NCI-H187 (cell line): ENCODE results near the gene KLHL6.

ENCODE experiments used
- DNase-seq, 2 experiments: peaks; one replicate each; lab custom pipeline; 2025; lab: John Stamatoyannopoulos, UW

The KLHL6 gene

DNA sequence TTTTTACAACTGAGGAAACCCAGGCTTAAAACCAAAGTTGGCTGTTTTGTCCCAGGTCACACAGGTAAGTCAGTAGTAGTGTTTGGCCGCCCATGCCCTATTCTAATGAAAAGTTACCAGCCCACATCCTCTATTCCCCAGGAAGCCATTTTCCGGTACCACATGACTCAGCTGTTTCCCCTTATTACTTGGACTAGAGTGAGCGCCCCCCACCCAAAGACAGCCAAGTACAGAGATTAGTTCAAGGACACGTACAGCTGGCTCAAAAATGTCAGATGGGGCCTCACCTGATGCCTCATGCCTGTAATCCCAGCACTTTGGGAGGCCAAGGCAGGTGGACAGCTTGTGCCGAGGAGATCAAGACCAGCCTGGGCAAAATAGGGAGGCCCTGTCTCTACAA, 8.5 kb upstream of the KLHL6 start:
- no peak for DNase-seq

DNA sequence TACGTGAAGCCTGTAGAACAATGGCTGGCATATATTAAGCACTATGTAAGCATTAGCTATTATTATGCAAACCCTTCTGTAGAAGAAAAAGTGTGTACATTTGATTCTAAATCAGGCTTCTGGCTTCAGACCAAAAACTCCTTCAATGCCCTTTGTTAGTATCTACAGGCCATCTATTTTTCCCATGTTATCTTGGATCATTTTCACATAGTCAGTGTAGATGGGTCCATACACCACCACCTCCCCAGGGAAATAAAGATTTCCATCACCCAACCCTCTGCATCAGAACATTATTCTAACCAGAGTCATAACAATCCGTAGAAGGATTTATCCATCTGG, 8.0 kb upstream of the KLHL6 start:
- DNase-seq = no peak

DNA sequence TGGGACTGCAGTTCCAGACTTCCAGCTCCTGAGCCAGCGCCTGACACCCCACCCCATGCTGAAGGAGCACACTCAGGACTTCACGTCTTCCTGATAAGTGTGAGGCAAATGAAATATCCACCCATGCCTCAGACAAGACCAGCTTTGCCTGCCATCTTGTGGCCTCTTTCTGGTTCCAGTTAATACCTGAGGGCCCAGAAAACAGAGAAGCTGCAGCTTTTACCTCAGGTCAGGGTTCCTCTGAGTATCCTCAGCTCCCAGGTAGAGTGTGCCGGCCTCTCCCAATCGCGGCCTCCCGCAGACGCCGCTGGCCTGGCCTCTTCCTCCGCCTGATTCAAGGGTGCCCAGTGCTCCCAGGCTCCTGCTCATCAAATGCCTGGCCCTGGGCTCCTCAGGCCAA, 5.1 kb upstream of the KLHL6 start:
- DNase-seq = no peak

DNA sequence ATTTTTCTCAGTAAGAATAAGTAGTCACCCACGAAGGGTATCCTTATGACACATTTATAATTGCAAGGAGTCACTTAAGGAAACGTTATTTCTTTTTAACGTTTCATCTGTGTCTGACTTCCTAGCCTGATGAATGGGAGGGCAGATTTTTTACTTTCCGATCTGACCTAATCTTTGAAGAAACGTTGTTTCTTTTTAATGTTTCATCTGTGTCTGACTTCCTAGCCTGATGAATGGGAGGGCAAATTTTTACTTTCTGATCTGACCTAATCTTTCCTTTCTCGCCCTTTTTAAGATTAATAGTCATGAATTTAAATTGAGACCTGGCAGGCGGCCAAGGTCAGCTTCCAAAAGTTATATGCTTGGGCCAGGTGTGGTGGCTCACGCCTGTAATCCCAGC, 3.0 kb upstream of the KLHL6 start:
- DNase-seq = no peak

DNA sequence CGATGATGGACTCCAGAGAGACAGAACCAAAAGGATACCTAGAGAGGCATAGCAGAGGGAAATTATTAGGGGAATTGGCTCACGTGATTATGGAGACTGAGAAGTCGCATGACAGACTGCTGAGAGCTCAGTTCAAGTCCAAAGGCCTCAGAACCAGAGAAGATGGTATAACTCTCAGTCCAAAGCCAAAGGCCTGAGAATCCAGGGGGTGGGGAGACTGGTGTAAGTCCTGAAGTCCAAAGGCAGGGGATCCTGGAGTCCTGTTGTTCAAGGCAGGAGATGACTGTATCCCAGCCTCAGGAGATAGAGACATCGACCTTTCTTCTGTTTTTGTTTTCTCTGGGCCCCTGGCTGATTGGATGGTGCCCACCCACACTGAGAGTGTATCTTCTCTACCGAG, 1.2 kb upstream of the KLHL6 start:
- DNase-seq = no peak

DNA sequence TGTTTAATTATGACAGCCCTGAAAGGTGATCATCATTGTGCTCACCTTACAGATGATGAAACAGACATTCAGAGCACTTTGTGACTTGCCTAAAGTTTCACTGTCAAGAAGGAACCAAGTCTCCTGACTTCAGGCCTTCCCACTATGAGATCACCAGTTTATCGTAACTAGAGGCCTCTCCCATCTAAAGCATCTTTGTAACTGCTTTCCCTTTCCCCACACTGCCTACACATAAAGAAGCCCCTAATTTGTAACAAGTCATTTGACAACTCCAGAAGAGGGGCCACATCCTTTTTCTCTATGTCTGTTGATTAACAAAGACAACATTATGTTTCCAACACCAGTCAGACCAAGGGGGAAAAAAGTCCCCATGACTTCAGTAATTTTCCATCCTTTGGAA, 1.1 kb downstream of the KLHL6 start:
- DNase-seq = no peak

DNA sequence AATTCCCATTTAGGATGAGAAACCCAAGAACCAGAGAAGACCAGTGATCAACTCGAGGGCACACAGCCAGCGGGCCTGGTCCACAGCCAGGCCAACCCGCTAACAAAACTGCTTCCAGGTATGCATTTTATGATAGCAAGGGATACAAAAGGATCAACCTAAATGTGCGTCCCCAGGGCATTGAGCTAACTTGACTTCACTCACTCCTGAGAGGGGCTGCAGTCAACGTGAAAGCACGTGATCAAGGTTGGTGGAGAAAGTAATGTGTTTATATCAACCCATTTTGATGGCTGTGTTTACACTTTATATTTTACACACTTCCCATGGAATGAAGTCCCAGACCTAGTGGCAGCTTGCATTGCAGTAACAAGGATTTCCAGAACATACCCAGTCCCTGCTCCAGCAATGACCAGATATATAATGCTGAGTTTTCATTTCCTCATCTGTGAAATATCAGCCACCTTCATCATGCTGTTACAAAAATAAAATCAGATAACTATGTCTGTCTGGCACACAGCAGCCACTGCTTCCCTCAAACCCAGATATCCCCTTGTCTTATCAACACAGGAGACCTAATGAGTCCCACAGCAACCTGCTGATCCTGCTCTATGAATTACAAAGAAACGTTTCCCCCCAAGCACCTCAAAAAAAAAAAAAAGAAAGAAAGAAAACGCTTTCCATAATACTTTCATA, 2.0 kb downstream of the KLHL6 start:
- no peak for DNase-seq

DNA sequence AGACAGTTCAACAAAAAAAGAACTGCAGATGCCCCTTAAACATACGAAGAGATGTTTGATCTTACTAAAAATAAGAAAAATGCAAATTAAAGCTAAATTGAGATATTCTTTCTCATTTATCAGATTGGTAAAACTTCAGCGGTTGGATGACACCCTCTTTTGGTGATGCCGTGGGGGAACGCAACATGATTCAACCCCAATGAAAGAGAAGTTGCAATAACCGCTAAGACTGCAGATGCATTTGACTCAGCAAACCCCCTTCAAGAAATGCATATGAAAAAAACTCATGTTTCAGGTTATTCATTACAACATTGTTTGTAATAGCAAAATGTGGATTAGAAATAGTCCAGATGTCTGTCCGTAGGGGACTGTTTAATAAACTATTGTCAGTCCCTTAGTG, 3.6 kb downstream of the KLHL6 start:
- no peak for DNase-seq

DNA sequence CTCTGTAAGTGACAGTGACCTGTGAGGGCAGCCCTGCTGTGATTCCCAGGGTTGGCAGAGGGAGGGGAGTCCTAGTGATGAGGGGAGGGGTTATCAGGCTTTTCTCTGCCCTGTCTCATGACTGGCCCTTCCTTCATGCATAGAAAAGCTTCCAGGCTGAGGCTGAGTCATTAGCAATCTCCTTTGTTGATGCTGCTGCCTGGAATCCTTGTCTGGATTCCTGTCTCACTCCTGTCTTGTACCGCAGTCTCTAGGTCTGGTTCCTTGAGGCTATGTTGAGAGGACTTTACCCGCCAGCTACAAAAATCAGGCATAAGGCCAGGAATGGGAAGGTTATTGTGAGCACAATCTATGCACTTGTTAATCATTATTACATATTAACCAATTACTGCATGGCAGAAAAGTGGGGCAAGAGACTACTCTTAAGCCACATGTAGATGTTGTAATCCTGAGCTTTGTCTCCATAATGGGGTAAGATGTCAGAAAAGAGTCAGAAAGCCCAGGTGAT, 7.2 kb downstream of the KLHL6 start:
- DNase-seq = no peak

DNA sequence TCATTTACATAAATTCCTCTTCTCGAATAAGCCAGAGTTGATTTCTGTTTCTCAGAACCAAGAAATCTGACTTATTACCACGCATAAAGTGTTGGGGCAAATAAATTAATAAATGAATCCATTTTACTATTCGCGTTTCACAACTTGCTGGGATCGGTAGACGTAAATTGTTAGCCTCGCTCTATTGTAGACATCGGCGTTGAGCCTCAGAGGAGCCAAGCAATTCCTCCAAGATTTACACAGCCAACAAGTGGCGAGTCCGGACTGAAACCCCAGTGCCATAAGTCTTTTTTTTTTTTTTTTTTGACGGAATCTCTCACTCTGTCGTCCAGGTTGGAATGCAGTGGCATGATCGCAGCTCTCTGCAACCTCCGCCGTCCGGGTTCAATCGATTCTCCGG, 8.9 kb downstream of the KLHL6 start:
- no peak for DNase-seq

DNA sequence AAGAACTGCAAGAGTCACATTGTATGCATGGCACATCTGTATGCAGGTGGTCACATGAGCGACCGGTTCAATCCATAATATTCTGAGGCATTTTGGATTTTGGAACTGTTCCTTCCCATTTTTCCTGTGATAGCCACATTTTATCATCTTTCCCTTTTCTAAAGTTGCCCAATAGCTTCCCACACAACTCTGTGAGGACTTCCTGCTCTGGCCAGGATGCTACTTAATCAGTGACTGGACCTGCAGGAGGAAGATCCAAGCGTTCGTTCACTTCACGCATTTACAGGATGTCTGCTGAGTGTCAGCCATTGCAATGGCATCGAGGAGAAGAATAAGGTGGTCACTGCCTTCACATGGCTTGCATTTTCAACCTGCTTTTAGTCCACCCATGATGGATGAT, 9.8 kb downstream of the KLHL6 start:
- DNase-seq = no peak

DNA sequence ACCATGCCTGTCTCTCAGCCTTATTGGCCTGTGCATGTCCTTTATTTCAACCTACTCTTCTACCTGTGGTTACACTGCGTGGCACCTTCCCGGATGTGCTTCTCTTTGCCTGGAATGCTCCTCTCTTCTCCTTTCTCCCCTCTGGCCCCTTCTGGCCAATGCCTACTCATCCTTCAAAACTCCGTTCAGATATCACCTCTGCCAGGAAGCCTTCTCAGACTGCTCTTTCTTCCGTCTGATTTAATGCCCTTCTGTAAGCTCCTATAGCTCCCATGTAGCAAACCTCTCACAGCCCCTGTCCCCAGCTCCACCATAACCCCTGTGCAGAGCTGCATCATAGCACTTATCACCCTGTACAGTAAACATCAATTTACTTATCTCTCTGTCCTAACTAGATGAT, 13.2 kb downstream of the KLHL6 start:
- DNase-seq = no peak

DNA sequence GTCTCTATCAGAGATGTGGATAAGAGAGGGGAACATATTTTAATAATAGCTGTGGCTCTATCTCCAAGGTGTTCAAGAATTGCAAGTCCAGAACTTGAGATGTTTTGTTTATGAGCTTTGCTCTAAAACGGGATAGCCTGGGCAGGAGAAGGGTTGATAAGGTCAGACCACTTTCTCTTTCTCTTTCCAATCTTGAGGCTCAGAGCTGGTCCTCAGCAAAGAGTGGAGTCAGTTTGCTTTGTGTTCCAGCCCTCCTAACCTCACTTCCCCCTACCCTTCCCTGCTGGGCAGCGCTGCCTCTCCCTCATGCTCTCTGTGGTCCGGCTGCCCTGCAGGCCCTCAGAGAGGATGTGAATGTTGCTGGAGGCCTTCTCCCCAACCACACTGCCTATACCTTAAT, 13.8 kb downstream of the KLHL6 start:
- DNase-seq = no peak

DNA sequence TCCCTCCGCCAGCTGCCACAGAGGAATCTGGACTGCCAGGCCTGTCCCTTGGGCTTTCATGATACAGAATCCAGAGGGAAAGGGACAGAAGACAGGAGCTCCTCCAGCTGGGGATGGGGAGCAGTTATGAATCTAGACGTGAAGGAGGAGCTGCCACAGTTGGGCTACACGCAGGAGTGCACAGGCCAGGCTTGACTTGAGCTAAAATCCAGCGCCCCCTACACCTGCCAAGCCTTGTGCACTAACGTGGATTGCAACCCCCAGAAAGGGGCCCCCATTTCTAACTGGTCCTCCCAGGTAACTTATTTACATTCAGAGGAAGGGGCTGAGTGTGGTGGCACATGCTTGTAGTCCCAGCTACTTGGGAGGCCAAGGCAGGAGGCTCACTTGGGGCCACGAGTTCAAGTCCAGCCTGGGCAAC, 14.3 kb downstream of the KLHL6 start:
- no peak for DNase-seq

DNA sequence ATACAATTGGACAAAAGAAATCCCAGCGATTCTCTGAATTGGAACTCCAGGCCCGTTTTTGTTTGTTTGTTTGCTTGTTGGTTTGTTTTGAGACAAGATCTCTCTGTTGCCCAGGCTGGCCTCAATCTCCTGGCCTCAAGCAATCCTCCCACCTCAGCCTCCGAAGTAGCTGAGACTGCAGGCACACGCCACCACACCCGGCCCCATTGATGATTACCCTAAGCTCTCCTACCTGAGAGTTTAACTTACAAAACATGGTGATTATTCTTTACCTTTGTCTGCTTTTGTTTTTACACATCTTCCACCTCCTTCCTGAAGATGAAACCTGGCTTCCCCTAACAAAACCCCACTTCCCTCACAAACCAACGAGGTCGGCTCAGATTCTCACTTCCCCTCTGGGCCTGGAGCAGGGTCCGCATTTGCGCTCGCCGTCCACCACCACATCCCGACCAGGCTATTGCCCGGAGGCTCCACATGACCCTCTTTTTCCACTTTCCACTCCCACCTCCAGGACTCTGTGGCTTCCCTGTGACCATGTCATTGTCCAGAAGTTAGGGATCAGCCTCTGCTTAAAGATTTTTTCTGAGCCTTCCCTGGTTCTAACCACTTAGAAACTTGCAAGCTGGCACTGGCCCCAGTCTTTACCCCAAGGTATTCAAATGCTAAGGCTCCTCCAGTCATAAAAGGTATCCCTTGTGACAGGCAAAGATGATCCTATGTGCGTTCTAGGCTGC, 14.8 kb downstream of the KLHL6 start:
- DNase-seq = no peak

DNA sequence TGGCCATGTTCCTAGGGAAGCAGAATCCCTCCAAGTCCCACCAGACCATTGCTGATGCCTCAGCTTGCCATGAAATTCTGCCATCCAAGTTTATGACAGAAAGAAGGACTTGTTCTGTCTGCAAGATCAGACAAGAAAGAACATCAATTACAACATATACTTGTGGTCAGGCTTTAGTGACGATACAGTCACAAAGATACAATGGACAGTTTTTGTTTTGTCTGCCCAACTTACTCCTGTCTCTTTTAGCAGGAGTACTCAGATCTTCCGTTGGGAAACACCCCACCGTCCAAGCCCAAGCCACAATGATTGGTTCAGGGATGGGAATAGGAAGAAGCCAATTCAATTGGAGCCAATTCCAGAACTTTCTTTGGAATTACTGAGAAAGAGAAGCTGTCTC, 15.7 kb downstream of the KLHL6 start:
- DNase-seq = no peak

DNA sequence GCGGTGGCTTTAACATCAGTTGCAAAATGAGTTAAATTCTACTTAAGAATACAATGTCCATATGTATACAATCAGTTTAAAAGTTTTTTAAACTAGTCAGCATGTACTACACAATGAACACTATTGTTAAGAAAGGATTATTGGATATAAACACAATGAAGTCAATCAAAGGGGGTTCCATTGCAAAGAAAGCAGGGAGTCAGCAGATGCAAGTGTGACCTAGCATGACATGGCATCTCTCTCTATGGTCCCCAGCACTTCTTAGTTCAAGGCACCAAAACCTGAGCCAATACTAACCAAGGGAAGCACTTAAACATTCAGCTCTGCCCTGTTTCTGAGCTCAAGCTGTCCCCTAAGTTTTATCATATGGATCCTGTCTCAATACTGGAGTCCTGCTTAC, 17.0 kb downstream of the KLHL6 start:
- no peak for DNase-seq

DNA sequence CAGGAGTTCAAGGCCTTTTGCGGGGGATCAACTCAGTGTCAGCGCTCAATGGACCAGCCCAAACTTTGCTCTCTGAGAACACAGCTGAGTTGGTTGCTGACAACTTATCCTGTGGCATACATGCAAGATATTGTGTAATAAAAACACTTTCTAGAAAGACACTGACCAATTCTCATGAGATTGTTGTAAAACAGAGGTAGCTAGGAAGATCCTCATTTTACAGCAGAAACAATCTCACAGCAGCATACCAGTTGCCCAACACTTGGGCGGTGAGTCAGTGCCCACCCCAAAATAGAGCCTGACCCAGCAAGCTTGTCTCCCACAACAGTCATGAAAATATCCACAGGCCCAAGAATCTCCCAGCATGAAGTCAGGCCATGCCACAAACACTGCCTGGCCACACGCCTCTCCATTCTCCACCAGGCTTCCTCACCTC, 18.2 kb downstream of the KLHL6 start:
- no peak for DNase-seq

DNA sequence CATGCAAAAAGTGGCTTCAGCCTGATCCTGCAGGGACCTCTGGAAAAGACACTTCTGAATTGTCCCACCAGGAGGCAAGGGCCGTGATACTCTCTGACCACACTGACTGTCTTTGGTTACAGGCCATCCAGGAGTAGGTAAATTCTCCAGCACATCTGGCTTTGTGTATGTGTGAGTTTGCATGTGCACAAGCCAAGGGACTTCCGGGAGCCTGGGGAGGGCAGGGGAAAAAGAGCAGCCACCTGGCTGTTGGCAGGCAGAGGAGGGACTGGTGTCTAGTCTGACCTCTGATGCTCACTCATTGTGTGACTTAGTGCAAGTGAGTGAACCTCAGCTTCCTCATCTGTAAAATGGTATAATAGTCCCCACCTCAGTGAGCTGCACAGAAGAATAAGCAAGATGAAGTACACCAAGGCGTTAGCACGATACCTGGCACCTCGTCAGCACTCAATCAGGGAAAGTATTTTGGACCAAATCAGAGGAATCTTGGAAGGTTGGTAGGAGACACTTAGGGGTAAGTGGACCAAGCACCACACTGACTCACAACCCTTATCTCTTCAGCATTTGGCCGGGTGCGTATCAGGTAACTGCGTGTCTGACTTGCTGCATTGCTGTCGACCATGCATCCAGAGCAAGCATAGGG, 19.1 kb downstream of the KLHL6 start:
- DNase-seq = no peak

DNA sequence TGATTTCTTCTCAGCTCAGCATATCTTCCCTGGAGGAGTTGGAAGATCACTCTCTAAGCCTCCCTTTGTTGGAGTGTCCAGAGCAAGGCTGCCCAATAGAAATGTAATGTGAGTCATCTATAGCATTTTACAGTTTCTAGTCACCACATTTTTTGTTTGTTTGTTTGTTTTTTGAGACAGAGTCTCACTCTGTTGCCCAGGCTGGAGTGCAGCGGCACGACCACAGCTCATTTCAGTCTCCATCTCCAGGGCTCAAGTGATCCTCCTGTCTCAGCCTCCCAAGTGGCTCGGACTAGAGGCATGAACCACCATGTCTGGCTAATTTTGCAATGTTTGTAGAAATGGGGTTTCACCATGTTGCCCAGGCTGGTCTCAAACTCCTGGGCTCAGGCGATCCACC, 21.3 kb downstream of the KLHL6 start:
- DNase-seq = no peak

DNA sequence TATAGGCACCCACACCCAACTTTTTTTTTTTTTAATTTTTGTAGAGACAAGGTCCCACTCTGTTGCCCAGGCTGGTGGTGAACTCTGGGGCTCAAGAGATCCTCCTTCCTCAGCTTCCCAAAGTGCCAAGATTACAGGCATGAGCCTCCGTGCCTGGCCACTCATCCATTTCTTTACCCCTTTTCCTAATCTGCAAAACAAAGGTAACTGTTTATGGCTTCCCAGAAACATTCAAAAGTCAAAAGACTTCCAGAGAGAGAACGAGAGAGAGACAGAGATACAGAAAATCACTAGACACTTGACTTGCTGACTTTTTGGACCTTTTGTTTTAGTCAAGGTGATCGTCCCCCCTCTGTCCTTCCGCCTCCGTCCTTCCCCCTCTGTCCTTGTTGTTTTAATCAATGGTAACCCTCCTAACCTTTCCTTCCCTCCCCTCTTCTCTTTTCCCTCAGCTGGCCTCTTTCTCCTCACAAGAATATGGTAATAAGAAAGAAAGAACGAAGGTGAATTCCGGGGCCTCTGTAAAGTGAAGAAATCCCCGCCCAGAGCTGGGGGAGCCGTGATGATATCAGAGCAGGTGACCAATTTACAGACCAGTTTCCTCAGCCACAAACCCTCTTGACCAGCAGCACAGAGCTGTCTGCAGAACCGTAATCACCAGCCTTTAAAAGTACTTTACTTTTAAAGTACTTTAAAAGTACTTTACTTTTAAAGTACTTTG, 21.9 kb downstream of the KLHL6 start:
- no peak for DNase-seq

DNA sequence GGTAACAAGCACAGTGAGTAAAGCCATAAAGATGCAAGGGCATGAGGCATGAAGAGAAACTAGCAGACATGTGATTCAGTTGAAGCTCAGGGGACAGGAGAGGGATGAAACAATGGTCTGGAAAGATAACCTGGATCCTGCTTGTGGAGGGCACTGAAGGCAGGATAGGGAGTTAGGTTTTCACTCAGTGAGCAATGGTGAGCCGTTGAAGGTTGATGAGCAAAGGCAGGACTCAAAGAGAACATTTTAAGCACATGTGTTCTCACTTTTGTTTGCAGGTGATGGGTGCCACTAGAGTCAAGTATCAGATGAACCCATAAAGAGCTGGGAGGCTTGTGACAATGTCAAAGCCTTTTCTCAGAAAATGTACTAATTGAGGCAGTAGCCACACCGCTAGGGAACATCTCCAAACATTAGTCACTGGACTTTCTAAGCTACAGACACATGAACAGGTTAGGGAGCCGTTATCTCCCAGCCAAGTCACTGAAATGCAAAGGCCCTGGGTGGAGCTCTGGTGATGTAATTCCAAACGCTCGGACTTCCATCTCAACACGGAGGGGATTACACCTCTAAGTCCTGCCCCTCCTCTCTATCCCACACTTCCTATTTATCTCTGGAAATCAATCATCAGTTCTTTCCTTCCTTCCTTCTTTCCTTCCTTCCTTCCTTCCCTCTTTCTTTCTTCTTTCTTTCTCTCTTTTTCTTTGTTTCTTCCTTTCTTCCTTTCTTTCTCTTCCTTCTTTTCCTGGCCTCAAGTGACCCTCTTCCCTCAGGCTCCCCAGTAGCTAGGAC, 22.7 kb downstream of the KLHL6 start:
- no peak for DNase-seq
